Stimulated activated naive B cell treated with anti-CD40 and anti-IgM and Interleukin-4, amounts not matched to agents 10 μg/mL and 1 μg/mL and 100 μg/mL, for 72 hours (primary cell): ENCODE data around the gene AK8.

Experiments
- ATAC-seq, 2 donors: fragments of 150-1000 bp; cut with Tn5 transposase; replicated peaks; 2 replicates each; pipeline ENCODE4 v1.10.0; 2021; ENCODE audit warnings: moderate library complexity in 1 of 2
- DNase-seq: peaks from one replicate; pipeline ENCODE4 v3.0.0; 2021
- H3K27ac Mint-ChIP-seq: one replicate; pipeline ENCODE4 v1.8.0; 2022; ENCODE audit warnings: mild to moderate bottlenecking, mixed read lengths
- H3K27me3 Mint-ChIP-seq, 2 donors: one replicate each; pipeline ENCODE4 v1.8.0; 2022; ENCODE audit warnings: mixed read lengths in 2 of 2
- H3K36me3 Mint-ChIP-seq, 2 donors: one replicate each; pipeline ENCODE4 v1.8.0; 2022; ENCODE audit warnings: mixed read lengths in 2 of 2, mild to moderate bottlenecking in 1 of 2
- H3K4me1 Mint-ChIP-seq, 2 donors: one replicate each; pipeline ENCODE4 v1.8.0; 2022; ENCODE audit warnings: mixed read lengths in 2 of 2, mild to moderate bottlenecking in 1 of 2
- H3K4me3 Mint-ChIP-seq, 2 donors: one replicate each; pipeline ENCODE4 v1.8.0; 2022; ENCODE audit warnings: mild to moderate bottlenecking in 2 of 2, mixed read lengths in 2 of 2, moderate library complexity in 1 of 2
- H3K9me3 Mint-ChIP-seq, 2 donors: one replicate each; pipeline ENCODE4 v1.8.0; 2022; ENCODE audit warnings: mixed read lengths in 2 of 2, mild to moderate bottlenecking in 1 of 2

The AK8 gene

GRCh38 chr9:132797861-132798659 is 80.0 kb downstream of the AK8 start:
- Mint-ChIP-seq H3K27ac (no peak overlapping the region), H3K27me3 (peaks cover 20 to 78% of the 10 kb centered on the region in 2 donors), H3K36me3 (no peaks in the 10 kb centered on the region), H3K9me3 (no peaks in the 10 kb centered on the region), H3K4me1 (peaks cover 0 to 5% of the 10 kb centered on the region in 2 donors), H3K4me3 (no peak overlapping the region)
- no peak for ATAC-seq
- DNase-seq = no peak

GRCh38 chr9:132795511-132796303 is 82.4 kb downstream of the AK8 start:
- no peak overlapping the region for H3K4me3 Mint-ChIP-seq
- no peaks in the 10 kb centered on the region for H3K36me3 Mint-ChIP-seq

GRCh38 chr9:132794730-132795380 is 83.2 kb downstream of the AK8 start:
- DNase-seq = no peak
- Mint-ChIP-seq H3K9me3 (peaks cover 2 to 4% of the 10 kb centered on the region in 2 donors), H3K4me3 (no peak overlapping the region), H3K36me3 (no peaks in the 10 kb centered on the region), H3K27me3 (peaks cover 24 to 72% of the 10 kb centered on the region in 2 donors), H3K27ac (no peak overlapping the region), H3K4me1 (peaks cover 3 to 4% of the 10 kb centered on the region in 2 donors)
- no peak for ATAC-seq

More at GRCh38 chr9:132795511-132796303, 82.4 kb downstream of the AK8 start:
- peaks cover 24 to 75% of the 10 kb centered on the region in 2 donors for H3K27me3 Mint-ChIP-seq
- H3K9me3 Mint-ChIP-seq = peaks cover 2 to 4% of the 10 kb centered on the region in 2 donors
- ATAC-seq (no peak), DNase-seq (no peak)
- peaks cover 4 to 5% of the 10 kb centered on the region in 2 donors for H3K4me1 Mint-ChIP-seq
- no peak overlapping the region for H3K27ac Mint-ChIP-seq

GRCh38 chr9:132793606-132794580 is 84.2 kb downstream of the AK8 start:
- no peak overlapping the region for H3K27ac Mint-ChIP-seq
- ATAC-seq = no peak
- H3K9me3 Mint-ChIP-seq = peaks cover 2 to 4% of the 10 kb centered on the region in 2 donors
- no peaks in the 10 kb centered on the region for H3K36me3 Mint-ChIP-seq
- peaks cover 15 to 62% of the 10 kb centered on the region in 2 donors for H3K27me3 Mint-ChIP-seq
- H3K4me1 Mint-ChIP-seq = peaks cover 2 to 4% of the 10 kb centered on the region in 2 donors
- no peak for DNase-seq
- H3K4me3 Mint-ChIP-seq = no peak overlapping the region

- Mint-ChIP-seq H3K4me1 (peaks cover 6 to 10% of the 10 kb centered on the region in 2 donors), H3K36me3 (no peaks in the 10 kb centered on the region), H3K27me3 (peaks cover 11 to 50% of the 10 kb centered on the region in 2 donors), H3K9me3 (peaks cover 7 to 11% of the 10 kb centered on the region in 2 donors), H3K27ac (no peak overlapping the region), H3K4me3 (no peak overlapping the region)
- DNase-seq (no peak), ATAC-seq (no peak)
Observed at GRCh38 chr9:132792547-132792946, 85.5 kb downstream of the AK8 start.

- no peak overlapping the region for H3K27ac Mint-ChIP-seq
- H3K27me3 Mint-ChIP-seq = peaks cover 11 to 46% of the 10 kb centered on the region in 2 donors
- H3K4me3 Mint-ChIP-seq = no peak overlapping the region
- no peaks in the 10 kb centered on the region for H3K36me3 Mint-ChIP-seq
- peaks cover 8 to 18% of the 10 kb centered on the region in 2 donors for H3K4me1 Mint-ChIP-seq
- ATAC-seq = no peak
- DNase-seq = no peak
- H3K9me3 Mint-ChIP-seq = peaks cover 7 to 11% of the 10 kb centered on the region in 2 donors
Observed at GRCh38 chr9:132791699-132792240, 86.3 kb downstream of the AK8 start.

GRCh38 chr9:132789719-132790118 is 88.4 kb downstream of the AK8 start:
- no peak for DNase-seq
- Mint-ChIP-seq H3K27me3 (peaks cover 15 to 35% of the 10 kb centered on the region in 2 donors), H3K9me3 (peaks cover 7 to 11% of the 10 kb centered on the region in 2 donors), H3K4me1 (peaks cover 8 to 19% of the 10 kb centered on the region in 2 donors), H3K27ac (no peak overlapping the region), H3K4me3 (no peak overlapping the region), H3K36me3 (no peaks in the 10 kb centered on the region)
- ATAC-seq = peak; percentile 67 to 75

GRCh38 chr9:132788378-132788777 is 89.7 kb downstream of the AK8 start:
- Mint-ChIP-seq H3K4me1 (peaks cover 8 to 19% of the 10 kb centered on the region in 2 donors), H3K9me3 (peaks cover 7 to 11% of the 10 kb centered on the region in 2 donors), H3K4me3 (no peak overlapping the region), H3K36me3 (no peaks in the 10 kb centered on the region), H3K27me3 (peaks cover 18 to 22% of the 10 kb centered on the region in 2 donors), H3K27ac (no peak overlapping the region)
- no peak for ATAC-seq
- DNase-seq = no peak

GRCh38 chr9:132787748-132788159 is 90.3 kb downstream of the AK8 start:
- Mint-ChIP-seq H3K27me3 (peaks cover 14 to 15% of the 10 kb centered on the region in 2 donors), H3K27ac (peak overlapping the region; percentile 15), H3K36me3 (no peaks in the 10 kb centered on the region), H3K4me3 (no peak overlapping the region), H3K4me1 (peaks cover 8 to 19% of the 10 kb centered on the region in 2 donors), H3K9me3 (peaks cover 7 to 11% of the 10 kb centered on the region in 2 donors)
- DNase-seq (no peak), ATAC-seq (peak; percentile 33 to 67)

GRCh38 chr9:132784286-132784830 is 93.7 kb downstream of the AK8 start:
- peaks cover 5 to 7% of the 10 kb centered on the region in 2 donors for H3K9me3 Mint-ChIP-seq
- H3K27me3 Mint-ChIP-seq = peaks cover 26 to 35% of the 10 kb centered on the region in 2 donors
- no peak for DNase-seq
- H3K4me3 Mint-ChIP-seq = no peak overlapping the region
- no peaks in the 10 kb centered on the region for H3K36me3 Mint-ChIP-seq
- peaks cover 17 to 28% of the 10 kb centered on the region in 2 donors for H3K4me1 Mint-ChIP-seq
- no peak overlapping the region for H3K27ac Mint-ChIP-seq
- ATAC-seq = no peak

GRCh38 chr9:132783006-132783405 is 95.1 kb downstream of the AK8 start:
- Mint-ChIP-seq H3K27ac (no peak overlapping the region), H3K4me3 (no peak overlapping the region), H3K27me3 (peaks cover 27 to 35% of the 10 kb centered on the region in 2 donors), H3K9me3 (peaks cover under 1 to 2% of the 10 kb centered on the region in 2 donors), H3K4me1 (peaks cover 17 to 27% of the 10 kb centered on the region in 2 donors), H3K36me3 (no peaks in the 10 kb centered on the region)
- no peak for ATAC-seq
- DNase-seq = no peak

GRCh38 chr9:132782037-132782436 is 96.0 kb downstream of the AK8 start:
- Mint-ChIP-seq H3K9me3 (no peaks in the 10 kb centered on the region), H3K4me3 (no peak overlapping the region), H3K27me3 (peaks cover 31 to 35% of the 10 kb centered on the region in 2 donors), H3K4me1 (peaks cover 11 to 17% of the 10 kb centered on the region in 2 donors), H3K36me3 (no peaks in the 10 kb centered on the region), H3K27ac (no peak overlapping the region)
- DNase-seq = no peak
- no peak for ATAC-seq
